GM18505 (cell line): ENCODE results near the gene HECTD2.
"Not testable (repeated sequence)": the region's sequence is repeated elsewhere in the genome, so short reads cannot be mapped to it uniquely, and the experiment has no call there.

Source experiments
- ATAC-seq: cut with Tn5 transposase; IDR thresholded peaks from one replicate; pipeline ENCODE4 v1.9.1; 2021; ENCODE audit not compliant: unreplicated experiment
- POLR2A ChIP-seq: IDR thresholded peaks from 4 replicates; pipeline ENCODE4 v1.6.1; 2011; ENCODE audit warnings: borderline replicate concordance; ENCODE audit not compliant: insufficient read depth, insufficient read length; ENCODE audit errors: extremely low read depth

Gene HECTD2

DNA sequence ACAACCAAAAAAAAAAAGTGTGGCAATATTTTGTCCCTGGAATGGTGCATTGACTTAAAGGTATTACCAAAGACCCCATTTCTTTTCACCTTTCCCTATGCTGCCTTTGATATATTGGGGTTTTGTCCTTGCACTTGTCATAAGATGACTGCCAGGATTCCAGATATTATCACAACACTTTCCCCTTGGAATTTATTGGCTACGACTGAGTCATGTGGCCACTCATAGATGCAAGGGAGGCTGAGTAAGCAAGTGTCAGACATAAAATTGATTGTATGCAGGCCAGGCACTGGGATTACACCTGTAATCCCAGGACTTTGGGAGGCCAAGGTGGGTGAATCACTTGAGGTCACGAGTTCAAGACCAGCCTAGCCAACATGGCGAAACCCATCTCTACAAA lies 139.1 kb downstream of the HECTD2 start:
- TF ChIP-seq POLR2A, result no peak
- ATAC-seq, result no peak

DNA sequence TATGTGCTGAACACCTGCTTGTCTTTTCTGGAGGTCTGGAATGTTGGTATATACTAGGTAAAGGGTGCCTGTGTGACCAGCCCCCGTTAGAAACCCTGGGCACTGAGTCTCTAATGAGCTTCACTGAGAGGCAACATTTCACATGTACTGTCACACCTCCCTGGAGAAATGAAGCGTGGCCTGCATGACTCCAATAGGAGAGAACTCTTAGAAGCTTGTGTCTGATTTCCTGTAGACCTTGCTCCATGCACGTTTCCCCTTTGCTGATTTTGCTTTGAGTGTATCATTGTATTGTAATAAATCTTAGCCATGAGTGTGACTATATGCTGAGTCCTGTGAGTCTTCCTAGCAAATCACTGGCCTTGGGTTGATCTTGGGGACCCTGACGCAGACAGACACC lies 139.9 kb downstream of the HECTD2 start:
- ATAC-seq, result no peak
- no peak for TF ChIP-seq POLR2A

DNA sequence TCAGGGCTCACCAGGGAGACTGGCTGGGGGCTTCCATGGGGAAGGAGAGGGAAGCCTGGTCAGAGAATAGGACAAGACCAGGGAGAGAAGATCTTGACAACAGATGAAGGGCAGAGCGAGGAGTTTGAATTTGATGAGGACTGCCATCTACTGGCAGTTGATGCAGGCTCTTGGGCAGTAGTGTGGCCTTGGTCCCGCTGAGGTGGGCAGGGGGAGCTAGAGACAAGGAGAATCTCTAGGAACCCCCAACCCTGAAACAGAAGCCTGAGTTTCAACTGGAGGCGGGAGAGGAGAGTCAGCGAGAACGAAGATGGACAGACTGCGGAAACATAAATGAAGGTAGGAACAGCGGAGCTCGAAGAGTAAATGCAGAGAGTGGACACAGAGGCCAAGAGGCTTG lies 141.7 kb downstream of the HECTD2 start:
- no peak for ATAC-seq
- TF ChIP-seq POLR2A, result no peak

GRCh38 chr10:91552274-91553095 lies 142.3 kb downstream of the HECTD2 start:
- no peak for TF ChIP-seq POLR2A
- ATAC-seq, result no peak

DNA sequence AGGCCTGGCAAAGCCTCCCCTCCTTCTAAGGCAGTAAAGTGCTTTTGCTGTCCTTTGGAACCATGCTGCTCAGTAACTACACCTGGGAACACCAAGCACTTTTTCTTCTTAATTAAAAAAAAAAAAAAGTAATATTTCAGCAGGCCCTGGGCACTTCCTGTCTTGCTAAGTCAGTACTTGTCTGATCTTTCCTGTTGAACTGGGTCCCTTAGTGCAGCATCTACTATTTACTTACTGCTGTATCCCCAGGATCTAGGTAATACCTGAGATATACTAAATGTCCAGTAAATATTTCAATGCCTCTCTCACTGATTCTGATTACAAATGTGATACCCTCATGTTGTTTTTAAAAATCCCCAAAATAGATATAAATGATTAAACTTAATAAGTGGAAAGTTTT lies 145.3 kb downstream of the HECTD2 start:
- ATAC-seq, result no peak
- no peak for TF ChIP-seq POLR2A

GRCh38 chr10:91556691-91557566 lies 146.8 kb downstream of the HECTD2 start:
- no peak for TF ChIP-seq POLR2A
- ATAC-seq, result no peak

GRCh38 chr10:91557651-91558111 lies 147.5 kb downstream of the HECTD2 start:
- no peak for ATAC-seq
- no peak for TF ChIP-seq POLR2A

GRCh38 chr10:91558473-91558872 lies 148.3 kb downstream of the HECTD2 start:
- no peak for TF ChIP-seq POLR2A
- no peak for ATAC-seq

DNA sequence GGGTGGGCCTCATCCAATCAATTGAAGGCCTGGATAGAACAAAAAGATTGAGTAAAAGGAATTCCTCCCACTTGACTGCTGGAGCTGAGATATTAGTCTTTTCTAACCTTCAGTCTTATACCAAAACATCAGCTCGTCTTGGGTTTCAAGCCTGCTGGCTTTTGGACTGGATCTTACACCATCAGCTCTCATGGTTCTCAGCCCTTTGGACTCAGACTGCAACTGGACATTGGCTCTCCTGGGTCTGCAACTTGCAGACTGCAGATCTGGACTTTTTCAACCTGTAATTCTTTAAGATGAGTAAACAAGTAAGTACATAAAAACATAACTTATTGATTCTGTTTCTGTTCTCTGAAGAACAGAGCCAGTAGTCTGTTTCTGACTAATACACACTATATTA lies 149.0 kb downstream of the HECTD2 start:
- no peak for ATAC-seq
- TF ChIP-seq POLR2A, result no peak

DNA sequence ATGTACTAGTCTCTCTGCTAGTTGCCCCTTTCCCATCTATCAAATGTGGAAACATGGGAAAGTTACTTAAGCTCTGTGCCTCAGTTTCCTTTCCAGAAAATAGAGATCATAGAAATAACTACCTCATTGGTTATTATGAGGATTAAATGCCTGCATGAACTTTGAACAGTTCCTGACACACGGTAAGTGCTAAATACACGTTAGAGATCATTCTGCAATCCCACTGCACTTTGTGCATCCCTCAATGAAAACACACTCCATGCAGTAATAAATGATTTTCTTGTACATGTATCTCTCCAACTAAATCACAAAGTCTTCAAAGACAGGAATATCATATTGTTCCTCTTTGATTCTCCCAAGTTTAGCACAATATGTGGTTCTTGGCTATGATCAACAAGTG lies 149.6 kb downstream of the HECTD2 start:
- ATAC-seq, result no peak

GRCh38 chr10:91560827-91561226 lies 150.7 kb downstream of the HECTD2 start:
- ATAC-seq, result not testable (repeated sequence)

More for the DNA sequence above, 149.6 kb downstream of the HECTD2 start:
- no peak for TF ChIP-seq POLR2A

DNA sequence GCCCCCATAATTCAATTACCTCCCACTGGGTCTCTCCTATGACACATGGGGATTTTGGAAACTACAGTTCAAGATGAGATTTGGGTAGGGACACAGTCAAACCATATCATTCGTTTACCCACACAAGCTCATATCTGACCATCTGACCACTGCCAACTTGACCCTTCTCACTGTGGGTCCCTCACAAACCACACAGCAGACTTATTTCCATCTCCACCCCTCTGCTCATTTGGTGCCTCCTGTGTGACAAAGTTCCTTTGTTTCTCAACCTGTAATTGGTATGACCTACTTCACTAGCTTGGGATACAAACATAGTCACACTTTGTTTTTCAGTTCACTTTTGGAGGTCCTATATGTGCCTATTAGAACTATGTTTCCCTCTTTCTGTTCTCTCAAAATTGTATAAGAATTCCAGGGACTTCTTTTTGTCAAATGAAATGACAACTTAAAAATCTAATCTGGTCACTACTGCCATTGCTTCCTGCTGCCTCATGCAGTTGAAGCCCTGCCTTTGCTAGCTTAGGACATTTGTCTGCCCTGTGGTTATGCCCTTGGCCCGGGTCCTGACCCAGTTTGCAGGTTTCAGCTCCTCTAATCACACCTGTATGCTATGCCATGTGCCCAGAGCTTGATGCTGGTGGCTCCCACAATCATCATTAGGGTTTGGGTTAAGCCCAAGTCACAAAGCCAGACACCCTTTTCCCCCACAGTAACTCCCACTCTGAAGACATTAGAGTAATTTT lies 152.9 kb downstream of the HECTD2 start:
- no peak for ATAC-seq
- no peak for TF ChIP-seq POLR2A

- ATAC-seq, result no peak
- no peak for TF ChIP-seq POLR2A
Measured at GRCh38 chr10:91564026-91564425, 153.9 kb downstream of the HECTD2 start.
